SK-N-SH (cell line): Measurements from ENCODE around the gene ALDH4A1. TPM values are rescaled to one million over a fixed set of nuclear protein-coding genes. Genes with fewer than 3 reads are reported as not detected.

ENCODE experiments used
- CTCF ChIA-PET: fragments of 300-600, 350-600 bp; formaldehyde crosslinking; extraction: SDS; loops from one replicate; lab custom pipeline; 2021; lab: Yijun Ruan, JAX
- POLR2A ChIA-PET: fragments of 350-600 bp; sonication (Branson Sonifier 250); formaldehyde crosslinking; extraction: SDS; loops from one replicate; lab custom pipeline; 2020; ENCODE audit warnings: antibody characterized with exemption, inconsistent platforms; lab: Yijun Ruan, JAX
- DNase-seq: peaks from one replicate; pipeline ENCODE4 v3.0.0; 2012
- H2AFZ ChIP-seq: fragments of 200-600 bp; sonication (generic); 2 replicates; pipeline ENCODE4 v1.8.1; 2016; ENCODE audit warnings: antibody characterized with exemption, mild to moderate bottlenecking, low read depth
- H3F3A ChIP-seq: fragments of 200-600 bp; sonication (generic); replicated peaks from 2 replicates; pipeline ENCODE3; 2016; ENCODE audit warnings: antibody characterized with exemption, mild to moderate bottlenecking; ENCODE audit not compliant: insufficient read depth
- H3K27ac ChIP-seq, 2 experiments: fragments of 200-500 bp in 1 of 2; fragments of 200-600 bp in 1 of 2; sonication (Bioruptor generic) in 1 of 2; sonication (generic), shearing (Covaris generic) in 1 of 2; 2 replicates each; pipeline versions ENCODE4 v1.5.1 to v1.6.1; 2014 to 2016; ENCODE audit warnings: low read depth in 2 of 2, inconsistent platforms in 1 of 2, low read length in 1 of 2, mild to moderate bottlenecking in 1 of 2, mixed read lengths in 1 of 2
- H3K27me3 ChIP-seq: fragments of 200-600 bp; sonication (generic), shearing (Covaris generic); 2 replicates; pipeline ENCODE4 v1.6.1; 2016; ENCODE audit warnings: mixed run types; ENCODE audit not compliant: insufficient read depth
- H3K36me3 ChIP-seq, 2 experiments: fragments of 200-500 bp in 1 of 2; fragments of 200-600 bp in 1 of 2; sonication (Bioruptor generic) in 1 of 2; sonication (generic) in 1 of 2; replicated peaks in 1 of 2; 2 replicates each; pipeline versions ENCODE3 to v1.5.1; 2014 to 2016; ENCODE audit warnings: low read length in 1 of 2, mild to moderate bottlenecking in 1 of 2; ENCODE audit not compliant: insufficient read depth in 2 of 2, control insufficient read depth in 1 of 2
- H3K4me1 ChIP-seq, 2 experiments: fragments of 200-500 bp in 1 of 2; fragments of 200-600 bp in 1 of 2; sonication (Bioruptor generic) in 1 of 2; sonication (generic), shearing (Covaris generic) in 1 of 2; 2 replicates each; pipeline versions ENCODE4 v1.5.1 to v1.6.1; 2014 to 2016; ENCODE audit warnings: low read depth in 1 of 2, low read length in 1 of 2, mixed run types in 1 of 2; ENCODE audit not compliant: insufficient read depth in 2 of 2, control insufficient read depth in 1 of 2
- H3K4me2 ChIP-seq: fragments of 200-600 bp; sonication (generic), shearing (Covaris generic); 2 replicates; pipeline ENCODE4 v1.6.1; 2017; ENCODE audit warnings: mixed run types
- H3K4me3 ChIP-seq, 2 experiments: fragments of 200-500 bp in 1 of 2; fragments of 200-600 bp in 1 of 2; sonication (Bioruptor generic) in 1 of 2; sonication (generic), shearing (Covaris generic) in 1 of 2; 2 replicates each; pipeline versions ENCODE4 v1.5.1 to v1.8.1; 2014 to 2016; ENCODE audit warnings: low read depth in 2 of 2, inconsistent platforms in 1 of 2, low read length in 1 of 2, mild to moderate bottlenecking in 1 of 2, mixed read lengths in 1 of 2, moderate library complexity in 1 of 2
- H3K79me2 ChIP-seq: fragments of 200-600 bp; sonication (generic); 2 replicates; pipeline ENCODE4 v1.8.1; 2017; ENCODE audit warnings: mild to moderate bottlenecking; ENCODE audit not compliant: insufficient read depth
- H3K9ac ChIP-seq: fragments of 200-600 bp; sonication (generic); 2 replicates; pipeline ENCODE4 v1.6.1; 2017; ENCODE audit warnings: mixed run types
- H3K9me2 ChIP-seq: fragments of 200-600 bp; sonication (generic); 2 replicates; pipeline ENCODE4 v1.6.1; 2017; ENCODE audit warnings: mixed run types
- H3K9me3 ChIP-seq: fragments of 200-600 bp; sonication (generic); 2 replicates; pipeline ENCODE4 v1.6.1; 2017; ENCODE audit warnings: mixed run types, mild to moderate bottlenecking, moderate library complexity
- H4K20me1 ChIP-seq: fragments of 200-600 bp; sonication (generic); 2 replicates; pipeline ENCODE4 v1.6.1; 2017; ENCODE audit warnings: mild to moderate bottlenecking, mixed run types; ENCODE audit not compliant: insufficient read depth
- CHD2 ChIP-seq: fragments of 150-350 bp; IDR thresholded peaks from 2 replicates; pipeline ENCODE4 v1.6.1; 2018; ENCODE audit warnings: low read length; ENCODE audit not compliant: partially characterized antibody
- EZH2phosphoT487 ChIP-seq: fragments of 200-600 bp; sonication (generic); IDR thresholded peaks from 2 replicates; pipeline ENCODE4 v1.6.1; 2017; ENCODE audit warnings: low read depth, mixed run types, mild to moderate bottlenecking, antibody characterized with exemption, moderate library complexity, borderline replicate concordance
- FOXJ3 ChIP-seq: sonication (generic); formaldehyde crosslinking; IDR thresholded peaks from 2 replicates; pipeline ENCODE4 v1.5.1; 2020; ENCODE audit warnings: mild to moderate bottlenecking, missing genetic modification reagents
- GABPA ChIP-seq: IDR thresholded peaks from 2 replicates; pipeline ENCODE4 v1.4.0; 2012; ENCODE audit warnings: low read depth, mild to moderate bottlenecking
- JUND ChIP-seq: IDR thresholded peaks from 2 replicates; pipeline ENCODE4 v1.4.0; 2012
- MXI1 ChIP-seq: IDR thresholded peaks from 2 replicates; pipeline ENCODE4 v1.6.1; 2012; ENCODE audit warnings: mild to moderate bottlenecking, low read depth, low read length, improper control_type of control experiment
- NFIC ChIP-seq: IDR thresholded peaks from 2 replicates; pipeline ENCODE4 v1.4.0; 2012; ENCODE audit warnings: borderline replicate concordance
- RCOR1 ChIP-seq: fragments of 150-350 bp; IDR thresholded peaks from 2 replicates; pipeline ENCODE4 v1.6.1; 2017; ENCODE audit warnings: antibody characterized with exemption, low read length
- RFX5 ChIP-seq: IDR thresholded peaks from 2 replicates; pipeline ENCODE4 v1.6.1; 2012; ENCODE audit warnings: mild to moderate bottlenecking, improper control_type of control experiment, low read length
- RXRA ChIP-seq: IDR thresholded peaks from 2 replicates; pipeline ENCODE4 v1.4.0; 2012; ENCODE audit warnings: low read depth, mild to moderate bottlenecking, borderline replicate concordance
- SMC3 ChIP-seq: IDR thresholded peaks from 2 replicates; pipeline ENCODE4 v1.6.1; 2012; ENCODE audit warnings: low read depth, low read length, improper control_type of control experiment
- TAF1 ChIP-seq: IDR thresholded peaks from 2 replicates; pipeline ENCODE4 v1.6.1; 2012; ENCODE audit warnings: low read depth, mild to moderate bottlenecking, low read length, moderate library complexity, borderline replicate concordance
- TCF12 ChIP-seq: IDR thresholded peaks from 2 replicates; pipeline ENCODE4 v1.4.0; 2012
- YY1 ChIP-seq: IDR thresholded peaks from 2 replicates; pipeline ENCODE4 v1.4.0; 2012; ENCODE audit warnings: low read depth, mild to moderate bottlenecking
- WGBS: methylation state at CpG from one replicate; pipeline ENCODE4 v1.1.6; 2017; ENCODE audit warnings: low lambda C conversion rate; 5-methylcytosine and 5-hydroxymethylcytosine counted together
- polyA plus RNA-seq, 3 experiments: library from polyadenylated mRNA; depleted of rRNA; stranded (reverse); fragments of >200 nt; gene quantifications; 2 replicates each; pipeline ENCODE4 v1.2.3, GENCODE V29; 2012
- TF ChIP-seq, protein P1 (sequence below): IDR thresholded peaks from 2 replicates; pipeline ENCODE4 v1.4.0; 2012; ENCODE audit warnings: low read depth, borderline replicate concordance
- TF ChIP-seq, protein P2 (sequence below): fragments of 200-600 bp; sonication (generic); IDR thresholded peaks from 2 replicates; pipeline ENCODE4 v1.6.1; 2017; ENCODE audit warnings: antibody characterized with exemption, mild to moderate bottlenecking, moderate library complexity
- TF ChIP-seq, protein P3 (sequence below): IDR thresholded peaks from 2 replicates; pipeline ENCODE4 v1.4.0; 2012; ENCODE audit warnings: low read depth
- TF ChIP-seq, protein P4 (sequence below): IDR thresholded peaks from 2 replicates; pipeline ENCODE4; 2012

Gene ALDH4A1
- polyA plus RNA-seq, 1 of the 3 experiments (the other 2 are of a cell fraction): 18.5 TPM

DNA sequence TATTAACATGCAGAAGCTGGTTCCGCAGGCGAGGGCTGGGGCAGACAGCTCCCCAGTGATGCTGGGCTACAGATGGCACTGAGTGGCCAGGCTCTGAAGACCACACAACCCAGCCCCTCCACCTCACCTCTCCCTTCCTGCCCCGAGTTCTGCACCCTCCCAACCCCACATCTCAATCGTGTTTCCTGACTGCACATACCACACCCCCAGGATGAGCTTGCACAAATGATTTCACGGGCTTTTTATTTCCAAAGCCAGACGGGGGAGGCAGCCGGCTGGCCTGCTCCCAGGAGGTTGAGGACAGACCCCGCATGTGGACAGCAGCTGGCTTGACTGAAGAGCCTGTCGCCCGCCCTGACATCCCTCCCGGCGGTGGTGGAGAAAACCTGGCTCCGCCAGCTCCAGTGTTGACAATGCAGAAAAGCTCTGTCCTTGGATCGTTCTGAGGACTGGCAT lies 21.4 kb upstream of the ALDH4A1 start:
- TF ChIP-seq, protein P1, sequence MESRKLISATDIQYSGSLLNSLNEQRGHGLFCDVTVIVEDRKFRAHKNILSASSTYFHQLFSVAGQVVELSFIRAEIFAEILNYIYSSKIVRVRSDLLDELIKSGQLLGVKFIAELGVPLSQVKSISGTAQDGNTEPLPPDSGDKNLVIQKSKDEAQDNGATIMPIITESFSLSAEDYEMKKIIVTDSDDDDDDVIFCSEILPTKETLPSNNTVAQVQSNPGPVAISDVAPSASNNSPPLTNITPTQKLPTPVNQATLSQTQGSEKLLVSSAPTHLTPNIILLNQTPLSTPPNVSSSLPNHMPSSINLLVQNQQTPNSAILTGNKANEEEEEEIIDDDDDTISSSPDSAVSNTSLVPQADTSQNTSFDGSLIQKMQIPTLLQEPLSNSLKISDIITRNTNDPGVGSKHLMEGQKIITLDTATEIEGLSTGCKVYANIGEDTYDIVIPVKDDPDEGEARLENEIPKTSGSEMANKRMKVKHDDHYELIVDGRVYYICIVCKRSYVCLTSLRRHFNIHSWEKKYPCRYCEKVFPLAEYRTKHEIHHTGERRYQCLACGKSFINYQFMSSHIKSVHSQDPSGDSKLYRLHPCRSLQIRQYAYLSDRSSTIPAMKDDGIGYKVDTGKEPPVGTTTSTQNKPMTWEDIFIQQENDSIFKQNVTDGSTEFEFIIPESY: no peak
- TF ChIP-seq TCF12 (0 out of 2 replicates have a peak, but pooled peaks have one; percentile 23), MXI1 (peak; percentile 82; the same call in 1 of the 2 replicates), FOXJ3 (no peak), JUND (no peak), NFIC (no peak), CHD2 (peak; percentile 31)
- TF ChIP-seq, protein P2, sequence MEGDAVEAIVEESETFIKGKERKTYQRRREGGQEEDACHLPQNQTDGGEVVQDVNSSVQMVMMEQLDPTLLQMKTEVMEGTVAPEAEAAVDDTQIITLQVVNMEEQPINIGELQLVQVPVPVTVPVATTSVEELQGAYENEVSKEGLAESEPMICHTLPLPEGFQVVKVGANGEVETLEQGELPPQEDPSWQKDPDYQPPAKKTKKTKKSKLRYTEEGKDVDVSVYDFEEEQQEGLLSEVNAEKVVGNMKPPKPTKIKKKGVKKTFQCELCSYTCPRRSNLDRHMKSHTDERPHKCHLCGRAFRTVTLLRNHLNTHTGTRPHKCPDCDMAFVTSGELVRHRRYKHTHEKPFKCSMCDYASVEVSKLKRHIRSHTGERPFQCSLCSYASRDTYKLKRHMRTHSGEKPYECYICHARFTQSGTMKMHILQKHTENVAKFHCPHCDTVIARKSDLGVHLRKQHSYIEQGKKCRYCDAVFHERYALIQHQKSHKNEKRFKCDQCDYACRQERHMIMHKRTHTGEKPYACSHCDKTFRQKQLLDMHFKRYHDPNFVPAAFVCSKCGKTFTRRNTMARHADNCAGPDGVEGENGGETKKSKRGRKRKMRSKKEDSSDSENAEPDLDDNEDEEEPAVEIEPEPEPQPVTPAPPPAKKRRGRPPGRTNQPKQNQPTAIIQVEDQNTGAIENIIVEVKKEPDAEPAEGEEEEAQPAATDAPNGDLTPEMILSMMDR: no peak
- TF ChIP-seq, protein P3, sequence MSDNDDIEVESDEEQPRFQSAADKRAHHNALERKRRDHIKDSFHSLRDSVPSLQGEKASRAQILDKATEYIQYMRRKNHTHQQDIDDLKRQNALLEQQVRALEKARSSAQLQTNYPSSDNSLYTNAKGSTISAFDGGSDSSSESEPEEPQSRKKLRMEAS: no peak
- peaks cover 0 to 4% of the 10 kb centered on the region in 2 experiments for H3K36me3 ChIP-seq
- H3K9me2 ChIP-seq: no peaks in the 10 kb centered on the region
- H3K4me2 ChIP-seq: peak overlapping the region; percentile 72; the same call in 1 of the 2 replicates
- ChIA-PET POLR2A (interaction anchor here (1.1 to 1.5 kb wide), 2 partner anchors 21 to 32 kb away, joined by 4 to 6 read pairs; partner anchors contain the start of genes ALDH4A1 and IFFO2), CTCF (interaction anchor here (1.0 to 8.4 kb wide), 8 partner anchors 9 to 190 kb away, joined by 3 to 98 read pairs (median 4); no protein-coding TSS in a partner anchor)
- H3K79me2 ChIP-seq: peaks cover 40% of the 10 kb centered on the region
- H3K9ac ChIP-seq: no peak overlapping the region
- H3K27ac ChIP-seq: peak overlapping the region; percentile 82 to 88
- 12% methylated on average over 7 of the region's 14 CpGs for WGBS
- peaks cover 46 to 54% of the 10 kb centered on the region in 2 experiments; a peak in 3 of 4 replicates for H3K4me1 ChIP-seq
- no peaks in the 10 kb centered on the region for H3K9me3 ChIP-seq
- no peaks in the 10 kb centered on the region for H4K20me1 ChIP-seq
- DNase-seq: peak; percentile 90
- 0 out of 2 replicates have a peak overlapping the region, but pooled peaks have one; percentile 41 for H2AFZ ChIP-seq
- no peaks in the 10 kb centered on the region for H3K27me3 ChIP-seq
- peaks cover 4% of the 10 kb centered on the region for H3F3A ChIP-seq
- no peak overlapping the region for H3K4me3 ChIP-seq

DNA sequence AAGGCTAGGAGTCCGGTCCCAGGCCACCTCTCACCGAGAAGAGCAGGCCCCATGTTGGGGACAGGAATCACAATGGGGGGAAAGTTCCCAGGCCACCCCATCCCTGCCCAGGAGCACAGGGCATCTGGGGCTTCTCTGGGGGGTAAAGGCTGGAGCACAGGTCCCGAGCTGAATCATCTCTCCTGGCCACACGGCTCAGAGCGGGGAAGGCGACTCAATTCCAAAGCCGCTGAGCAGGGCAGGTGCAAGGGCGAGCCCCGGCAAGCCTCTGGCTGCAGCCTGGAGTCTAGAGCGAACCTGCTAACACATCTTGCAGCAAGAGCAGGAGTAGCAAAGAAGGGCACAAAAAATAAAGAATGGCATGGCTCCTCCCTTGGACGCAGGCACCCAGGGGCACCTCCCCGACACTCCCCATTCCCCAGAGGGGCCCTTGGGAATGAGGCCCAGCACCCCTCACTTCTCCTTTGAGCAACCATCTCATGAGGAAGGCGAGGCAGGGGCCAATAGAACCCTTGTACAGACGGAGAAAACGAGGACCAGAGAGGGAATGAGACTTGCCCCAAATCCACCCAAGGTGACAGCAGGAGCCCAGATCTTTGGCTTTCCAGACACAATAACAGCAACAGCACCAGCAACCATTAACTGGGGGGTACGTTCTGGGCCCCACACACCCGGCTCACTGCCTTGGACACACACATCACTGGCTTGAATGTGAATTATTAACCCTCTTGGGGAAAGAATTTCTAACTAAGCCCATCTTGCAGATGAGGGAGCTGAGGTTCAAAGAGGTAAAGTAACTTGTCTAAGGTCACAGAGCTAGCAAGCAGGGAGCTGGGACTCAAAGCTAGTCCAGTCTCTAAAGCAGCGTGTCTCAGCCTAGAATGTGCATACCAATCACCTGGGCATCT lies 20.7 kb upstream of the ALDH4A1 start:
- Histone ChIP-seq H3K36me3 (peaks cover 0 to 4% of the 10 kb centered on the region in 2 experiments), H3K4me1 (peaks cover 42 to 50% of the 10 kb centered on the region in 2 experiments; a peak in 3 of 4 replicates), H3K9me3 (no peaks in the 10 kb centered on the region), H3K27ac (peak overlapping the region; percentile 82 to 88), H4K20me1 (no peaks in the 10 kb centered on the region), H3K4me3 (no peak overlapping the region), H3K79me2 (peaks cover 33% of the 10 kb centered on the region), H3K9ac (peak overlapping the region; percentile 58; the same call in 1 of the 2 replicates), H3K27me3 (no peaks in the 10 kb centered on the region), H2AFZ (0 out of 2 replicates have a peak overlapping the region, but pooled peaks have one; percentile 41), H3F3A (peaks cover 4% of the 10 kb centered on the region), H3K4me2 (peak overlapping the region; percentile 74), H3K9me2 (no peaks in the 10 kb centered on the region)
- 82% methylated on average over 18 of the region's 18 CpGs for WGBS
- CTCF ChIA-PET: interaction anchor here (1.0 to 8.4 kb wide), 9 partner anchors 10 to 326 kb away, joined by 3 to 98 read pairs (median 5); no protein-coding TSS in a partner anchor
- no peak for DNase-seq
- POLR2A ChIA-PET: interaction anchor here (1.1 to 1.5 kb wide), 2 partner anchors 20 to 33 kb away, joined by 4 to 6 read pairs; partner anchors contain the start of genes ALDH4A1 and IFFO2
- TF ChIP-seq, protein P2: no peak
- TF ChIP-seq, protein P4, sequence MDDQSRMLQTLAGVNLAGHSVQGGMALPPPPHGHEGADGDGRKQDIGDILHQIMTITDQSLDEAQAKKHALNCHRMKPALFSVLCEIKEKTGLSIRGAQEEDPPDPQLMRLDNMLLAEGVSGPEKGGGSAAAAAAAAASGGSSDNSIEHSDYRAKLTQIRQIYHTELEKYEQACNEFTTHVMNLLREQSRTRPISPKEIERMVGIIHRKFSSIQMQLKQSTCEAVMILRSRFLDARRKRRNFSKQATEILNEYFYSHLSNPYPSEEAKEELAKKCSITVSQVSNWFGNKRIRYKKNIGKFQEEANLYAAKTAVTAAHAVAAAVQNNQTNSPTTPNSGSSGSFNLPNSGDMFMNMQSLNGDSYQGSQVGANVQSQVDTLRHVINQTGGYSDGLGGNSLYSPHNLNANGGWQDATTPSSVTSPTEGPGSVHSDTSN: no peak
- TF ChIP-seq RCOR1 (no peak), YY1 (no peak), TCF12 (no peak), RXRA (no peak), RFX5 (no peak), TAF1 (no peak), SMC3 (no peak), GABPA (no peak), EZH2phosphoT487 (no peak)
